PC-3 (cell line): ENCODE data around the gene SAMD4A. TPM values are rescaled to one million over a fixed set of nuclear protein-coding genes. Genes with fewer than 3 reads are reported as not detected.

ENCODE experiments used
- ATAC-seq: fragments of 200-7000 bp; cut with Tn5 transposase; 2 replicates; pipeline ENCODE4 v1.9.1; 2020; ENCODE audit warnings: mild to moderate bottlenecking, moderate library complexity
- BruUV-seq: library from RNA; stranded (reverse); fragments of 400-500 nt; replicated peaks from 2 replicates; lab custom pipeline; 2021; lab: Mats Ljungman, UMichigan
- CTCF ChIA-PET: fragments of 300-600 bp; sonication (Branson Sonifier 250); formaldehyde crosslinking; loops from one replicate; lab custom pipeline; 2022; ENCODE audit warnings: antibody characterized with exemption; lab: Charles Lee
- POLR2A ChIA-PET: fragments of 300-600 bp; sonication (Branson Sonifier 250); formaldehyde crosslinking; loops from one replicate; lab custom pipeline; 2022; ENCODE audit warnings: antibody characterized with exemption; ENCODE audit not compliant: unreplicated experiment; lab: Charles Lee
- DNase-seq: peaks from one replicate; pipeline ENCODE4 v3.0.0-alpha.2; 2015
- H2AFZ ChIP-seq: fragments of 300-600 bp; sonication (generic); 2 replicates; pipeline ENCODE4 v1.6.0; 2016; ENCODE audit warnings: antibody characterized with exemption, low read length
- H3F3A ChIP-seq: fragments of 300-600 bp; sonication (generic); one replicate; pipeline ENCODE4 v1.6.0; 2017; ENCODE audit warnings: antibody characterized with exemption, low read length, control low read depth, mild to moderate bottlenecking; ENCODE audit not compliant: unreplicated experiment
- H3K27ac ChIP-seq: fragments of 300-600 bp; sonication (generic); 2 replicates; pipeline ENCODE4 v1.5.1; 2016; ENCODE audit warnings: mild to moderate bottlenecking, low read length
- H3K27me3 ChIP-seq: fragments of 300-600 bp; sonication (generic); 2 replicates; pipeline ENCODE4 v1.6.1; 2016; ENCODE audit warnings: low read length, mixed read lengths
- H3K36me3 ChIP-seq: fragments of 300-600 bp; sonication (generic); 2 replicates; pipeline ENCODE4 v1.6.1; 2016; ENCODE audit warnings: low read depth, mixed run types, low read length, mixed read lengths
- H3K4me1 ChIP-seq: fragments of 300-600 bp; sonication (generic); 2 replicates; pipeline ENCODE4 v1.5.1; 2016; ENCODE audit warnings: low read length; ENCODE audit not compliant: insufficient read depth
- H3K4me2 ChIP-seq: fragments of 300-600 bp; sonication (generic); 2 replicates; pipeline ENCODE4 v1.6.0; 2016; ENCODE audit warnings: low read length
- H3K4me3 ChIP-seq: fragments of 300-600 bp; sonication (generic); 2 replicates; pipeline ENCODE4 v1.5.1; 2016; ENCODE audit warnings: mild to moderate bottlenecking, low read length, mixed read lengths
- H3K79me2 ChIP-seq: fragments of 300-600 bp; sonication (generic); 2 replicates; pipeline ENCODE4 v1.6.1; 2017; ENCODE audit warnings: low read length, mixed read lengths
- H3K9ac ChIP-seq: fragments of 300-600 bp; sonication (generic); 2 replicates; pipeline ENCODE4 v1.6.0; 2016; ENCODE audit warnings: mild to moderate bottlenecking, low read length
- H3K9me2 ChIP-seq: fragments of 300-600 bp; sonication (generic); replicated peaks from 2 replicates; pipeline ENCODE4 v1.6.1; 2016; ENCODE audit warnings: mixed run types, low read length, mixed read lengths
- H3K9me3 ChIP-seq: fragments of 300-600 bp; sonication (generic); 2 replicates; pipeline ENCODE4 v1.6.1; 2016; ENCODE audit warnings: low read length, mixed read lengths
- H4K20me1 ChIP-seq: fragments of 300-600 bp; sonication (generic); 2 replicates; pipeline ENCODE4 v1.6.1; 2016; ENCODE audit warnings: low read length, mixed read lengths
- EZH2 ChIP-seq: fragments of 300-600 bp; sonication (generic); IDR thresholded peaks from one replicate; pipeline ENCODE4 v1.6.1; 2017; ENCODE audit warnings: antibody characterized with exemption, mild to moderate bottlenecking, low read length; ENCODE audit not compliant: unreplicated experiment
- EZH2phosphoT487 ChIP-seq: fragments of 300-600 bp; sonication (generic); IDR thresholded peaks from 2 replicates; pipeline ENCODE4 v1.6.1; 2018; ENCODE audit warnings: mild to moderate bottlenecking, antibody characterized with exemption, low read length, borderline replicate concordance
- intact Hi-C: fragments of 100-400 bp; cut with micrococcal nuclease; formaldehyde crosslinking; loops from 2 replicates; pipeline ENCODE4 v1.9.0; 2023
- total RNA-seq: library from RNA; depleted of rRNA; stranded (reverse); fragments of >200 nt; gene quantifications from 2 replicates; pipeline ENCODE4 v1.2.3, GENCODE V29; 2014
- TF ChIP-seq, protein P1 (sequence below): fragments of 300-600 bp; sonication (generic); conservative IDR thresholded peaks from 2 replicates; pipeline ENCODE4 v1.5.1; 2017; ENCODE audit warnings: antibody characterized with exemption, low read depth, mild to moderate bottlenecking, low read length

Gene SAMD4A
- total RNA-seq, 1 experiment from 2014 or later = 42.9 TPM

DNA sequence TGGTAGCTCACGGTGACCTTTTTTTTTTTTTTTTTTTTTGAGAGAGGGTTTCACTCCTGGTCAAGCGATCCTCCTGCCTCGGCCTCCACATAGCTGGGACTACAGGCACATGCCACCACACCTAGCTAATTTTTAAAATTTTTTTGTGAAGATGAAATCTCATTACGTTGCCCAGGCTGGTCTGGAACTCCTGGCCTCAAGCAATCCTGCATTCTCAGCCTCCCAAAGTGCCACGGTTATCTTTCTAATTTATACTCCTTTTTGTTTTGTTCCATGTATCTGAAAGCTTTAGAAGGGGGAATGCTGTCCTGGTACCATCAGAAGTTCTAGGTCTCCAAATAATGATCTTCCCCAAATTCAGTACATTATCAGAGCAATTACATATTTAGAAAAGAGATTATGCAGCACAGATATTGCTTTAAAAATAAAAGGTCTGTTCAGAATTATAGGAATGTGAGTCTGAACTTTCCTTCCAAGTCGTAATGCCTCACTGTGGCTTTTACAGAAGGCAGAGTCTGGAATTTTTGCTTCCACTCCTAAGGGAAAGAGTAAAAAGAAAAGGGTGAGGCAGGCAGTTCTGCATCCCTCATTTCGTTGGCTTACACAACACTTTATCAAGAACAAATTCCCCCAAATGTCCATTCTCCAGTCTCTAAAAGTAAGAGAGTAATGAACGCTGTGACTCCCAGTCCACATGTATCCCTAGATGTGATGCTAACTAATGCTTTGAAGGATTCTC lies 262.7 kb downstream of the SAMD4A start:
- POLR2A ChIA-PET = no interaction called here
- DNase-seq = no peak
- Histone ChIP-seq H3K9ac (no peak overlapping the region), H3K9me3 (peaks cover 6% of the 10 kb centered on the region; the same call in 1 of the 2 replicates), H3K36me3 (no peaks in the 10 kb centered on the region), H3K4me3 (no peak overlapping the region), H3K4me1 (no peaks in the 10 kb centered on the region), H3K9me2 (0 out of 2 replicates have a peak, but pooled peaks cover 3% of the 10 kb centered on the region), H3K27ac (no peak overlapping the region), H3K4me2 (no peak overlapping the region), H3K27me3 (no peaks in the 10 kb centered on the region), H3F3A (no peaks in the 10 kb centered on the region), H3K79me2 (no peaks in the 10 kb centered on the region), H2AFZ (no peak overlapping the region), H4K20me1 (no peaks in the 10 kb centered on the region)
- CTCF ChIA-PET = interaction anchor here (0.6 to 1.0 kb wide), 2 partner anchors 12 to 221 kb away, joined by 3 to 5 read pairs; no protein-coding TSS in a partner anchor
- ATAC-seq = no peak
- no TSS peak for BruUV-seq
- TF ChIP-seq EZH2phosphoT487 = no peak
- intact Hi-C loops = no loop called here

DNA sequence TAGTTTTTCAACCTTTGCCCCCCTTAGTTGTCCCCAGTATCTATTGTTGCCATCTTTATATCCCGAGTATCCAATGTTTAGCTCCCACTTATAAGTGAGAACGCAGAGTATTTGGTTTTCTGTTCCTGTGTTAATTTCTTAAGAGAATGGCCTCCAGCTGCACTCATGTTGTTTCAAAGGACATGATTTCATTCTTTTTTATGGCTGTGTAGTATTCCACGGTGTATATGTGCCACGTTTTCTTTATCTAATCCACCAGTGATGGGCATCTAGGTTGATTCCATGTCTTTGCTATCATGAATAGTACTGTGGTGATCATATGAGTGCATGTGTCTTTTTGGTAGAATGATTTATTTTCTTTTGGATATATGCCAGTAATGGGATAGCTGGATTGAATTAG lies 263.7 kb downstream of the SAMD4A start:
- H3K4me3 ChIP-seq = no peak overlapping the region
- H3K27ac ChIP-seq = no peak overlapping the region
- no peak overlapping the region for H3K9ac ChIP-seq
- POLR2A ChIA-PET = no interaction called here
- no TSS peak for BruUV-seq
- intact Hi-C loops = no loop called here
- no peak overlapping the region for H3K4me2 ChIP-seq
- DNase-seq = no peak
- 0 out of 2 replicates have a peak, but pooled peaks cover 3% of the 10 kb centered on the region for H3K9me2 ChIP-seq
- ATAC-seq = no peak
- TF ChIP-seq EZH2phosphoT487 (no peak), EZH2 (no peak)
- TF ChIP-seq, protein P1, sequence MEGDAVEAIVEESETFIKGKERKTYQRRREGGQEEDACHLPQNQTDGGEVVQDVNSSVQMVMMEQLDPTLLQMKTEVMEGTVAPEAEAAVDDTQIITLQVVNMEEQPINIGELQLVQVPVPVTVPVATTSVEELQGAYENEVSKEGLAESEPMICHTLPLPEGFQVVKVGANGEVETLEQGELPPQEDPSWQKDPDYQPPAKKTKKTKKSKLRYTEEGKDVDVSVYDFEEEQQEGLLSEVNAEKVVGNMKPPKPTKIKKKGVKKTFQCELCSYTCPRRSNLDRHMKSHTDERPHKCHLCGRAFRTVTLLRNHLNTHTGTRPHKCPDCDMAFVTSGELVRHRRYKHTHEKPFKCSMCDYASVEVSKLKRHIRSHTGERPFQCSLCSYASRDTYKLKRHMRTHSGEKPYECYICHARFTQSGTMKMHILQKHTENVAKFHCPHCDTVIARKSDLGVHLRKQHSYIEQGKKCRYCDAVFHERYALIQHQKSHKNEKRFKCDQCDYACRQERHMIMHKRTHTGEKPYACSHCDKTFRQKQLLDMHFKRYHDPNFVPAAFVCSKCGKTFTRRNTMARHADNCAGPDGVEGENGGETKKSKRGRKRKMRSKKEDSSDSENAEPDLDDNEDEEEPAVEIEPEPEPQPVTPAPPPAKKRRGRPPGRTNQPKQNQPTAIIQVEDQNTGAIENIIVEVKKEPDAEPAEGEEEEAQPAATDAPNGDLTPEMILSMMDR = no peak
- no peaks in the 10 kb centered on the region for H3F3A ChIP-seq
- no peaks in the 10 kb centered on the region for H3K4me1 ChIP-seq
- no peaks in the 10 kb centered on the region for H4K20me1 ChIP-seq
- H3K27me3 ChIP-seq = no peaks in the 10 kb centered on the region
- H3K36me3 ChIP-seq = no peaks in the 10 kb centered on the region
- no peaks in the 10 kb centered on the region for H3K9me3 ChIP-seq
- CTCF ChIA-PET = interaction anchor here (1.0 kb wide), 1 partner anchor 13 kb away, joined by 3 read pairs; no protein-coding TSS in a partner anchor
- H2AFZ ChIP-seq = no peak overlapping the region
- H3K79me2 ChIP-seq = no peaks in the 10 kb centered on the region

- intact Hi-C loops = no loop called here
- Histone ChIP-seq H3K9me3 (no peaks in the 10 kb centered on the region), H2AFZ (no peak overlapping the region), H3K9ac (no peak overlapping the region), H3K9me2 (no peaks in the 10 kb centered on the region), H3K4me1 (no peaks in the 10 kb centered on the region), H3K36me3 (no peaks in the 10 kb centered on the region), H3K4me3 (no peak overlapping the region), H3K79me2 (no peaks in the 10 kb centered on the region), H3F3A (no peaks in the 10 kb centered on the region), H3K4me2 (no peak overlapping the region), H4K20me1 (no peaks in the 10 kb centered on the region), H3K27ac (no peak overlapping the region), H3K27me3 (no peaks in the 10 kb centered on the region)
- no TSS peak for BruUV-seq
- ATAC-seq (no peak), DNase-seq (no peak)
- TF ChIP-seq EZH2phosphoT487 = no peak
- TF ChIP-seq, protein P1 = no peak
- ChIA-PET CTCF (interaction anchor here (0.7 kb wide), 1 partner anchor 125 kb away, joined by 5 read pairs; no protein-coding TSS in a partner anchor), POLR2A (interaction anchor here (0.5 kb wide), 1 partner anchor 170 kb away, joined by 3 read pairs; no protein-coding TSS in a partner anchor)
These were observed 267.2 kb downstream of the SAMD4A start for GRCh38 chr14:54834081-54834480.
